Amygdala (tissue), 56 donors: Measurements from ENCODE around the gene SERPINB6.
"Not testable (repeated sequence)": the region's sequence is repeated elsewhere in the genome, so short reads cannot be mapped to it uniquely, and the experiment has no call there.

Experiments used
- DNase-seq, 56 donors: peaks; one replicate each; lab custom pipeline; 2025; lab: John Stamatoyannopoulos, UW

Gene SERPINB6

DNA sequence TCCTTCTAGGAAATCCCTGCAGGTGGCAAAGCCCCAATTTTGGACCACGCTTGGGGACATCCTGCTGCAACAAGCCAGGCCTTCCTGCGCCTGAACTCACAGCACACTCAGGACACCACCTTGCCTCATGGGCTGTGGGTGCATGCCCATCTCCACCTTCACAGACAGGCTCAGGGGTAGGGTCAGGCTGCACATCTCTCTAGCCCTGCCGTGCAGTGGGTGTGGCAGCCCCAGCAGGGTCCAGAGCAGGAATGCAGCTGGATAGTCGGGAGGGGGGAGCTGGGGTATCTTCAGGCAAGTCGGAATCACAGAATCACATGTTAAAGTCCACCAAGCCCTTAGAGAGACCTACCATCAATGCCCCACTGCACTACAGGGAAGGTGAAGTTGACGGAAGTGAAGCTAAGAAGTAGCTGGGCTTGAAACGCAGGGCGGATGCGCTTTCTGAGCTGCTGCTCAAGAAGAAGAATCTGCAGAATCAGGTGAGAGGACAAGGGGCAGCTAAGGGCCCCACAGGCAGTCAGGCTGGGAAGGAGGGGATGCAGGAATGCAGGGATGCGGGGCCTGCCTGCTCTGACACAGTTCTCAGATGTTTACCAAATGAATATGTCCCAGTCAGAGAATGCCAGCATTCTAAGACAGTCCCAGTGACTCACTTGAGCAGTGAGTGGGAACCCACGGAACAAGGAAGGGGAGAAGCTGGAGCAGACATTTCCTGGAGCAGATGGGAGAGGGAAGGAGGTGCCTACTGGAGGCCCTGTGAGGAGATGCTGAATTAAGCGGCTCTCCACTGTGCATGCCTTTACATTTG is 11.3 kb downstream of the SERPINB6 start:
- peak in 5 of 56 donors; percentile 21 to 34 (median 23) for DNase-seq

DNA sequence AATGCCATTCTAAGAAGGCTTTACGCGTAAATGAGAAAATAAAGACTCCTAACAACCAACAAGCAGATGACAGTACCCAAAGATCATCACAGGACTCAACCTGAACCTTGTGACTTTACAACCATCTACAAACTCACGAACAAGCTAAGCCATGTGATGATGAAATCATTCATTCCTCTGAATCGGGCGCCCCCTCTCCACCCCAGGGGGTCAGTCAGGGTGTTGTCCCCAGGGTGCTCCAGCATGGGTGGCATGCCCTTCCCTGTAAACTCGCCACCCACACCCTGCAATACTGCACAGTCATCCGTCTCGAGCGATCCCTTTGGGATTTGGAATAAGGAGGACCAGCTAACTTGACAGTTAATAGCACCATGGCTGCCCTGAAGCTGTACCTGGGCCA is 12.6 kb downstream of the SERPINB6 start:
- no peak for DNase-seq

DNA sequence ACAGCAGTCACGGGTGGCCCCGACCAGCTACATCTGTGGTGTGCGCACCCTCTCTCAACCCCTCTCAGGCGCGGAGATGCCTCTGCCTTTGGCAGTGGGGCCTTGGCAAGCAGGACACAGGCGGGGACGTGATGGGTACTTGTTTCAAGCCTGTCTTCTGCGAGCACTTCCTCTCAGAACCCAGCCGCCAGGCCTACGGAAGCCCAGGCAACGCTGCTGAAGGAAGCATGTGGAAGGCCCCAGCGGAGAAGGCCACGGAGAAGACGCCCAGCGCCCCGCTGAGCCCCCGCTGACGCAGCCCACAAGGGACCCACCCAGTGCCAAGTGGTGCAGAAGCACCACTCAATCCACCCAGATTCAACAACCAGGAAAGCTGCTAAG is 13.0 kb downstream of the SERPINB6 start:
- peak in 8 of 56 donors; percentile 12 to 41 (median 20) for DNase-seq

DNA sequence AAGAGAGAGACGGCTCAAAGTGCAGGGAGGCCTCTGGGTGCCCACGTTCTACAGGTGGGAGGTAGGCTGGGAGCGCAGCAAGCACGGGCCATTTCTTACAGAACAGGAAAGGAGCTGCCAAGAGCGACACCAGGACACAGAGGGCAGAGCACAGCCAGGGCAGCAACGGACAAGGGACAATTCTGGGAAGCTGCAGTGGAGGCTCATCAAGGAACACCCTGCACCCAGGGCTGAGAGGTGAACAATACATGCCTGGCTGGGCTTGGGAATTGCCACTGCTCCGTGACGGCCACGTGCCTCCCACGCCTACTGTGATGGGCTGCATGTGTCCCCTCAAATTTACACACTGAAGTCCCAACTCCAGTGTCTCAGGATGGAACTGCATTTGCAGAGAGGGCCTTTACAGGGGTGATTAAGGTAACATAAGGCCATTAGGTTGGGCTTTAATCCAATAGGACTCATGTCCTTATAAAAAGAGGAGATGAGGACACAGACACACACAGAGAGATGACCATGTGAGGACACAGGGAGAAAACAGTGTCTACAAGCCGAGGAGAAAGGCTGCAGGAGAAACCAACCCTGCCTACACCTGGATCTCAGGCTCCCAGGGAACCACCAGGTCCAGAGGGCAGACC is 13.6 kb downstream of the SERPINB6 start:
- DNase-seq = no peak

DNA sequence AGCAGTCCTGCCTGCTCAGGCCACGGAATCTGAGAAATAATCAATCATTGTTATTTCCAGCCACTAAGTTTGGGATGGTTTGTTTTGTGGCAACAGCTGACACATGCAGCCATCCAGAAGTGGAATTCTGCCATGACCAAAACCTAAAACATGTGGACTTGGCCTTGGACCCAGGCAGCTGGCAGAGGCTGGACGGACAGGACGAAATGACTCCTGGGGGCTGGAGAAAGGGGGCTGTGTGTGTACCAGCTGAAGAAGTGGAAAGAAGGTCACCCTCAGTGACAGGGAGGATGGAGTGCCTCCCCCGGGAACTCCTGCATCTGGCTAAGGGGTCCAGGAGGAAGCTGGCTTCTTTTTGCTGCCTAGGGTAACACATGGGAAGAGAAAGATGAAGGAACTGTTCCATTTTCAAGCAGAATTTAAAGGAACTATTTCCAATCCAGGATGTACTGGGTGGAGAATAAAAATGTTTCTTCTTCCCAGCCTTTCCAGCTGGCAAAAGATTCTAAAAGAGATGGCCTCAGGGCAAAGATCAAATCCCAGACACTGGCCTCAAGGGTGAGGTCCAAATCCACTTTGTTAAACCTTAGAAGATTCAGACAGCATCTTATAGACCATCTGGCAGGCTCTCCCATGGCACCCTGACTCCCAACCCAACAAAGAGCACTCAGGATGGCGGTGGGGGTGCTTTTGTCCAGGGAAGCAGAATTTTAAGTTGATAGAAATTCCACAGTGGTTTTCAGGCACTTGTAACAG is 14.3 kb downstream of the SERPINB6 start:
- no peak for DNase-seq

DNA sequence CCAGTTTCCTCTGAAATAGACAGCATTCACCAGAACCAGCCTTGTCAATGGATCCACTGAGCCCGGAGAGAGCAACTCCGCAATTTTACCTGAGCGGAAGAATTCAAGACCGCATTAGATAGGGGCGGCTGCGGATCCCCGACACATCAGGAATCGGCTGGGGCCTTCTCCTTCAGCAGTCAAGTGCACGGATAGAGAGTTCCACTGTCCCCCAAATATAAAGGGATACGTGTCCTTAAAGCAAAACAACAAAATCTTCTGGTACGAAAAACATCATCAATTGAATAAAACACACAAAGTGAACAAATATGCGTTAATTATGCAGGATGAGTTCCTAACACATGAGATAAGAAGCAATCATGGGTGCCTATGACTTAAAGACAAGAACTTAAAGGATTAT is 18.3 kb downstream of the SERPINB6 start:
- no peak for DNase-seq

DNA sequence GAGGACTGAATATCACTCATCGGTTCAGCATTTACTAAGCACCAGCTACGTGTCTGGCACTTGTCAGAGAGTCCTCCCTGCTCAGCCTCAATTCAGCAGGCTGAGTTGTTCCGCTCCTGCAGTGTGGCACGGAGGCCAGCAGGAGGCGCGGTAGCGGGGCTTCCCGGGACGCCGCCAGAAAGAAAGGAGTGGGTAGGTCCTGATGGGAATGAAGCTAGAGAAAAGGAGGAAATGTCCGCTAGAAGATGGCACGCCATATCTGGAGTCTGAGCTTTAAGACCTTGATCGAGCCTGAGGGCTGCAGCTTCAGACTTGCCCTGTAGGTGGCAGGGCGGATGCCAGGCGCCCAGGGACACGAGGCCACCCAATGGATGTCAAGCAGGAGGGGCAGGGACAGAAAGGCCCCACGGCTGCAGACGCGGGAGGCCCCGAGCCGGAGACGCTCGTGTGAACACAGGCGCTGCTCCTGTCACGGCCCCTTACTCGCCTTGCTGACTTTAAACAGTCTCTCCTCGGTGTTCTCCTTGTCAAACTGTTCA is 18.7 kb downstream of the SERPINB6 start:
- DNase-seq = peak in 48 of 56 donors; percentile 11 to 83 (median 58)

DNA sequence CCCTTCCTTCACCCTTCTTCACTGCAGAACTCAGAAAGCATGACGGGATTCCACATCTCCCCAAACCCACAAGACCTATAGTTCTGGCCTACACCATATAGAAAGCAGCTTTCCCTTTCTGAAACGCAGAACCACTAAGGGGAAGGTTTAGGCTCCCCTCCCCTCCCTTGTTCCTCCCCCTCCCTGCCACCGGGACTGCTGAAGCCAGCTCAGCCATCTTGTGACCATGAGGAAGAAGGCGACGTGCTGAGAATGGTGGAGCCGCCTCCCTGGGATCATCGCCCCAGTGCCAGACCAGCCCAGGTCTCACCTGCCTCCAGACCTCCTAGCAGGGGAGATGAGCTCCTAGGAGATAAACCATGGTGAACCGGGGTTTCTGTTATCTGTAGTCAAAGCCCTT is 19.6 kb downstream of the SERPINB6 start:
- DNase-seq = peak in 5 of 56 donors; percentile 9 to 42 (median 15)

DNA sequence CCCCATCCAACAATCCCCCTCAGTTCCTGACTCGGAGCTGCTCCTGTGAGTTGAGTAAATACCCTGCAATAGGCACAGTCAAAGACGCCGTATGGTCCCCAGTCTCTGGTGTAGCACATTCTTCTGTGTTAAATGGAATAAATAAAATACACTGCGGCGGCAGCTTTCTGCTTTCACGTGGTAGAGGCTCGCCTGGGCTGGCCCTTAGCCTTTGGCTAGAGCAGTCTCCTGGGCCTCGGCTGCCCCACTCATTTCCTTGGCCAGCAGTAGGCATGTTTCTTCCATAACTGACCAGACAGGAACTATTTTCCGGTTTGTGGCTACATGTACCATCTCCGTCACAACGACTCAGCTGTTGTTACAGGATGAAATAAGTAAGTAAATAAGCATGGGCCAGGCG is 20.7 kb downstream of the SERPINB6 start:
- no peak for DNase-seq

DNA sequence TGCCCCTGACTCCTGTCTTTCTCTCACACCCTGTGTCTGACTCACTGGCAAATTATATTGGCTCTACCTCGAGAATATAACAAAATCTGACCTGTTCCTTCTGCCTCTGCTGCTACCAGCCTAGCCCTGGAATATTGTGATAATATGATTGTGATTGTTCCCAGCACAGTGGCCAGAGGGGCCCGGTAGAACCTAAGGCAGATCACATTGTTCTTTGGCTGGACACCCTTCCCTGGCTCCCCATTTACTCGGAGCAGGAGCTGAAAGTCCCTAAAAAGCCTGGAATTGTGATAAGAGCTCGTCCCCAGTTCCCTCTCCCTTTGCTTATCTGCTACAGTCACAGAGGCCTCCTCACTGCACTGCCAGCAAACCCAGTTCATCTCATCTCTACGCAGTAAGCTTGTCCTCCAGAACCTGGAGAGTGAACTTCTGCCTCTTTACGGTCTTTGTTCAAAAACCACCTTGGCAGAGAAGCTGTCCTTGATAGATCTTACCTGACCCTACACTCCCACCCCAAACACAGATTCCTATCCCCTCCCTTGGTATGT is 21.8 kb downstream of the SERPINB6 start:
- DNase-seq = no peak

DNA sequence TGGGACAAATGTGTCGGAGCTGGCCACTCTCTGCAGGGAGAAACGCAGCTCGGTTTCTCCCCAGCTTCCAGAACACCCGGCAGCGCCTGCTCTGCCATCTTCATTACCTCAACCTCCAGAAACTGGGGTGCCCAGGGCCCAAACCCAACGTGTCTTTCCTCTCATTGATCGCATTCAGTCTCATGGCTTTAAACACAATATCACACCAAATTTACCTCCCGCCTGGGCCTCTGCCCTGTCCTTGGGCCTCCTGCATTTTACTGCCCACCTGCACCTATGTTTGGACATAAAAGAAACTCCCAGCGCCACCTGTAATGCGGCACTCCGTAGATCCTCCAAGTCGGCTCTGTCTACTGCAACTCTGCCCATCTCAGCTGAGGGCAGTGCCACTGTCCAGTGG is 22.2 kb downstream of the SERPINB6 start:
- no peak for DNase-seq

DNA sequence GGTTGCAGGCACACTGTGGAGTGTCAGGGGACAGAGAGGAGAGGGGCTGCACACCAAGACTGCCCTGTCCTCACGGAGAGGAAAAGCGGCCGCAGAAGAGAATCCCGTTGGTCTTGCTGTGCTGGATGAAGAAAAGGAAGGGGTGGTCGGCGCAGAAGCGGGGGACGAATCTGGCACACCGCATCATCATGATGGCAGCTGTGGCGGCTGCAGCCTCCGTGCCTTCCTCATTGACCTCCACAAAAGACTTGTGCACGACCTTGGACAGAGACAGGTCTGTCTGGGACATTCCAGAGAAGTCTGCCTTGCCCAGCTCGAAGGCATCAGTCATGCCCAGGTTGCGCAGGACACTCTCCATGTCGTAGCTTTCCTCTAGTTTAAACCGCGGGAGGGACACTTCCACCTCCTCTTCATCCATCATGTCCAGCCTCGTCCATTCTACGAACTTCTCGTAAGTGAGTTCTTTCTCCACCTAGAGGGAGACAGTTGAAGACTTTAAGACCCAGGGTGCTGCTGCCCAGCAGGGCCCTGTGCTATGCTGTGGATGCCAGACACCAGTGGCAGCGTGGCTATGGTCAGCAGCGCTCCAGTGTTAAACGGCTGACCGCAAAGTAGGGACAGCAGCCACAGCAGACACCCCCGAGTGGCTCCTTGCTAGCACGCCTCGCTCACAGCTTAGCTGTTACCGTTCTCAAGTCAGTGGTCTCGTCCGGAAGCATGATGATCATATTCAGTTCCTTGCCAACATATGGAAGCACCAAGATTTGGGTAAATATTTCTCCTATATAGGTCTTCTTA is 22.9 kb downstream of the SERPINB6 start:
- DNase-seq = no peak

DNA sequence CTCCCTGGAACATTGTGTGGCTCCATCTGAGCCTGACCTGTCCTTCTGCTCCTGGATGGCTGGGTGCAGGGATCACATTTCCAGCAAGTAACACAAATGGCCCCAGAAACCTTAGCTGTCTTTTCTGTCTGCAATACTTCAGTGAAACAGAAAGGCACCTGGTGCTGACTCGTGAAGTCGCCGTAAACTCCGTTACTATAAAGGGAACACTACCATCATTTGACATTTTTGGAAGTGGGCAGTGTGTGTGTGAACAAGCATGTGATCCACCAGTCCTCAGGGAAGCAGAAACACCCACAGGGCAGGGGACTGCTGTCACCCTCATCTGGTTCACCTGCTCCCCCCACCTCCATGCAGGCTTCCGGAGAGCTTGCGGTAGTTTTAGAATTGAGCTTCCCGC is 23.9 kb downstream of the SERPINB6 start:
- no peak for DNase-seq

DNA sequence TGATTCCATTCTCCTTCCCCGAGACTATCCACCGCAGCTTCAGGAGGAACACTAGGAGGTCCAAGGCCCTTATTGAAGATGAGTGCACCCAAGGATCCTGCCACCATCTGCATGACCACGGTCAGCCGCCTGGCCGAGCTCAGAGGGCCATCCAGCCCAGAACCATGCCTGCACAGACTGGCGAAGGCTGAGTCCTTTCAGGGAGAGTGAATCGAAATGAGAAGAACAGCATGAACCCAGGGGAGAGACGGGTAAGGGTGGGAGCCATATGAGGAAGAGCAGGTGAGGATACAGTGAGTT is 26.3 kb downstream of the SERPINB6 start:
- no peak for DNase-seq

DNA sequence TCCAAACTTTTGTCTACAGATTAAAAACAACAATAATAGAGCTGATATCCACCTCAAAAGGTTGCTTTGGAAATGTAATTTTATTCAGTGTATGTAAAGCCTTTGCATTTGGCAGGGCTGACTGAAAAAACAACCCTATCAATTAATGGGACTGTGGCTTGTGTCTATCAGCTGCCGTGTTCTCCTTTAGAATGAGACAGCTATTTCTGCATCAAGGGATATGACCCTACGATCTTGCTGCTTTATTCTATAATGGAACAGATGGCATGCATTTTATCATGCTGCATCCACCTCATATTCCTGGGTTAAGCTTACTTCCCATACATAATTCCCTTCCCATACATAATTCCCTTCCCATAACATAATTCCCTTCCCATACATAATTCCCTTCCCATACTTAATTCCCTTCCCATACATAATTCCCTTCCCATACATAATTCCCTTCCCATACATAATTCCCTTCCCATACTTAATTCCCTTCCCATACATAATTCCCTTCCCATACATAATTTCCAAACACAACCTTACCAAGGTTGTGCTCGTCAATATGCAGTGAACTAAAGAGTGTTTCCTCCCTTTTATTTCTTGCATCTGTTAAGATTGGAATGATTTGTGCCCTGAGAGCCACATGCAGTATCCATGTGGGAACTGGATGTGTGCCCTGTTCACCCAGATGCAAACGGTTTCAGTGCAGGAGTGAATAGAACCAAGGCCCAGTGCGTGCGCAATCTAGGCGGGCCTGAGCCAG is 26.8 kb downstream of the SERPINB6 start:
- no peak for DNase-seq

DNA sequence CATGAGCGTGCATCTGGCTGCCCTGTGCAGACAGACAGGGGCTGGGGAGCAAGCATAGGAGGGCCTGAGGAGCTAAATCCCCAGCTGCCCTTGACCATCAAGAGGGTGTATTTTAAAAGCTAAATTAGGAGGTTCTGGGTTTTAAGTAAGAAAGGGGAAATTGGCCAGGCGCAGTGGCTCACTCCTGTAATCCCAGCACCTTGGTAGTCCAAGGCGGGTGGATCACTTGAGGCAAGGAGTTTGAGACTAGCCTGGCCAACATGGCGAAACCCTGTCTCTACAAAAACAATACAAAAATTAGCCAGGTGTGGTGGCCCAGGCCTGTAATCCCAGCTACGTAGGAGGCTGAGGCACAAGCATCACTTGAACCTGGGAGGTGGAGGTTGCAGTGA is 27.8 kb downstream of the SERPINB6 start:
- no peak for DNase-seq

DNA sequence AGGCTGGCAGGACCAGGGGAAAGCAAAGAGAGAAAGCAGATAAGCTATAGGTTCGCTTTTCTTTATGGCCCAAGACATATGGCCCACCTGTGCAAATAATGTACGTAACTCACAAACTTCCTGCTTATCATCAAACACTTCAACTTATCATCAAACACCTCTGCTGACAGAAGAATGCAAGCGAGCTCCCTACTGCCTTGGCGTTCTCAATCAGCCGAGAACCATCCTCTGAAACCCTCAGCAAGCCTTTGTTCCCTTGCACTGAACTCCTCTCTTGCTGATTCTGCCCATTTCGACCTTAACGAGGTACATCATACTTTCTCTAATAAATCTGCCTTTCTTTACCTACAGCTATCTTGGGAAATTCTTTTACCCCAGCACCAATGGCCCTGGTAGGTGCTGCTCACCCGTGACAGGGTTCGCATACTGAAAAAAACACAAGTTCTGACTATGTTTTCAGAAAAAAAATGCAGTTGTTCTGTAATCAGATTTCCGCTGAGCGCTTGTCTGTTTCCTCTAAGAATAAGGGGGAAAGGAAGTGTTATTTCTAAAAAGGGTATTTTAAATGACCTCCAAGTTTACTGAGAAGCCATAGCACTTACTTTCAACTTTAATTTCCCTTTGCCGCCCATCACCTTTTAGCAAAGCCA is 28.3 kb downstream of the SERPINB6 start:
- DNase-seq = no peak

DNA sequence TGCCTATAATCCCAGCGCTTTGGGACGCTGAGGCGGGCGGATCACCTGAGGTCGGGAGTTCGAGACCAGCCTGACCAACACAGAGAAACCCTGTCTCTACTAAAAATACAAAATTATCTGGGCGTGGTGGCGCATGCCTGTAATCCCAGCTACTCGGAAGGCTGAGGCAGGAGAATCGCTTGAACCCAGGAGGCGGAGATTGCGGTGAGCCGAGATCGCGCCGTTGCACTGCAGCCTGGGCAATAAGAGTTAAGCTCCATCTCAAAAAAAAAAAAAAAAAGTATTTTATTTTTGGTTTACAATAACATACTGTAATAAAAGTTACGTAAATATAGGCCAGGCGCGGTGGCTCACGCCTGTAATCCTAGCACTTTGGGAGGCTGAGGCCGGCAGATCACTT is 29.3 kb downstream of the SERPINB6 start:
- not testable (repeated sequence) for DNase-seq

DNA sequence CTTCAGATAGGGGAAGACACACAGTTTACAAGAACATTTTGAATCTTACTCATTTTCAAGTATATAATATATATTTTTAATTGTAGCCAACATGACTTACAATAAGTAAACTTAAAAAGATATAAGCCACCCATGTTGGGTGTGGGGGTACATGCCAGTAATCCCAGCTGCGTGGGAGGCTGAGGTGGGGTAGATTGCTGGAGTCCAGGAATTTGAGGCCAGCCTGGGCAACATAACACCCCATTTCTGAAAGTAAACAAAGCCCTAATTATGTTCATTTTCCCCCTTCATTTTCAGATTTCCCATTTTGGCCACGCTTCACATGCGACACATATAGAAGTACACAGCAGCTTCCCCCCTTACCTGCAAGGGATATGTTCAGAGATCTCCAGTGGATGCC is 30.5 kb downstream of the SERPINB6 start:
- no peak for DNase-seq
